OCI-LY7 (cell line): Measurements from ENCODE around the gene ELL3. TPM values are rescaled to one million over a fixed set of nuclear protein-coding genes. Genes with fewer than 3 reads are reported as not detected.

ENCODE experiments used
- BruUV-seq: library from RNA; stranded (reverse); fragments of 400-500 nt; replicated peaks from 2 replicates; lab custom pipeline; 2021; lab: Mats Ljungman, UMichigan
- CTCF ChIA-PET: fragments of 300-600 bp; sonication (Branson Sonifier 250); formaldehyde crosslinking; loops from one replicate; lab custom pipeline; 2022; ENCODE audit warnings: antibody characterized with exemption; ENCODE audit not compliant: unreplicated experiment; lab: Charles Lee
- POLR2A ChIA-PET: fragments of 300-600 bp; sonication (Branson Sonifier 250); formaldehyde crosslinking; loops from one replicate; lab custom pipeline; 2022; ENCODE audit warnings: antibody characterized with exemption; lab: Charles Lee
- DNase-seq: peaks from one replicate; pipeline ENCODE4 v3.0.0-alpha.2; 2015; ENCODE audit warnings: low spot score
- H2AFZ ChIP-seq: fragments of 200-600 bp; sonication (generic), shearing (Covaris generic); 2 replicates; pipeline ENCODE4 v1.6.1; 2014; ENCODE audit warnings: mild to moderate bottlenecking, antibody characterized with exemption, low read length, moderate library complexity
- H3K27ac ChIP-seq: fragments of 200-600 bp; sonication (generic); 2 replicates; pipeline ENCODE4 v1.5.1; 2014; ENCODE audit warnings: mixed run types, low read depth, mild to moderate bottlenecking, moderate library complexity, low read length, inconsistent platforms; ENCODE audit not compliant: poor library complexity, severe bottlenecking
- H3K36me3 ChIP-seq: fragments of 200-600 bp; sonication (generic); 2 replicates; pipeline ENCODE4 v1.6.1; 2014; ENCODE audit warnings: mild to moderate bottlenecking, antibody characterized with exemption, low read length, moderate library complexity, mixed read lengths; ENCODE audit not compliant: insufficient read depth
- H3K4me1 ChIP-seq: fragments of 200-600 bp; sonication (generic); 2 replicates; pipeline ENCODE4 v1.5.1; 2014; ENCODE audit warnings: mild to moderate bottlenecking, low read length; ENCODE audit not compliant: insufficient read depth, poor library complexity, severe bottlenecking
- H3K4me2 ChIP-seq: fragments of 200-600 bp; sonication (generic); 2 replicates; pipeline ENCODE4 v1.6.1; 2014; ENCODE audit warnings: mild to moderate bottlenecking, low read length
- H3K4me3 ChIP-seq: fragments of 200-600 bp; sonication (generic); 2 replicates; pipeline ENCODE4 v1.5.1; 2014; ENCODE audit warnings: mild to moderate bottlenecking, low read depth, low read length; ENCODE audit not compliant: poor library complexity, severe bottlenecking
- H3K79me2 ChIP-seq: fragments of 200-600 bp; sonication (generic); 2 replicates; pipeline ENCODE4 v1.6.1; 2016; ENCODE audit warnings: low read depth, mild to moderate bottlenecking, low read length, moderate library complexity, mixed read lengths; ENCODE audit not compliant: insufficient read depth
- H3K9me2 ChIP-seq: fragments of 200-600 bp; sonication (generic); 2 replicates; pipeline ENCODE4 v1.6.1; 2016; ENCODE audit warnings: mild to moderate bottlenecking, low read length, mixed read lengths; ENCODE audit not compliant: insufficient read depth
- H3K9me3 ChIP-seq: fragments of 200-600 bp; sonication (generic); 2 replicates; pipeline ENCODE4 v1.6.1; 2014; ENCODE audit warnings: mild to moderate bottlenecking, mixed run types, low read length, mixed read lengths
- H4K20me1 ChIP-seq: fragments of 200-600 bp; sonication (generic); 2 replicates; pipeline ENCODE4 v1.6.1; 2014; ENCODE audit warnings: mild to moderate bottlenecking, antibody characterized with exemption, low read length, moderate library complexity, mixed read lengths; ENCODE audit not compliant: insufficient read depth
- CTCF ChIP-seq: fragments of 200-600 bp; sonication (generic); conservative IDR thresholded peaks from 2 replicates; pipeline ENCODE4 v1.5.1; 2014; ENCODE audit warnings: mild to moderate bottlenecking, antibody characterized with exemption, low read length, moderate library complexity, mixed read lengths
- EZH2phosphoT487 ChIP-seq: fragments of 200-600 bp; sonication (generic); IDR thresholded peaks from 2 replicates; pipeline ENCODE4 v1.6.1; 2018; ENCODE audit warnings: low read depth, borderline replicate concordance, mild to moderate bottlenecking, mixed run types, antibody characterized with exemption, low read length, moderate library complexity, mixed read lengths
- intact Hi-C: fragments of 100-400 bp; cut with micrococcal nuclease; formaldehyde crosslinking; loops from one replicate; pipeline ENCODE4 v1.10.0; 2022; ENCODE audit not compliant: unreplicated experiment
- total RNA-seq, 2 experiments: library from RNA; depleted of rRNA in 1 of 2; stranded (reverse); fragments of >200 nt in 1 of 2; shearing (Covaris generic) in 1 of 2; gene quantifications; 2 replicates each; pipeline ENCODE4 v1.2.3, GENCODE V29; 2014 to 2022

The ELL3 gene
- total RNA-seq, 2 experiments from 2014 or later, result 134 to 296 TPM

- Histone ChIP-seq H3K4me1 (peaks cover 71% of the 10 kb centered on the region), H3K79me2 (peaks cover 25% of the 10 kb centered on the region), H3K4me2 (peak overlapping the region; percentile 73), H3K36me3 (peaks cover 38% of the 10 kb centered on the region), H3K9me2 (no peaks in the 10 kb centered on the region), H2AFZ (peak overlapping the region; percentile 60; the same call in 1 of the 2 replicates), H3K9me3 (no peaks in the 10 kb centered on the region), H3K4me3 (peak overlapping the region; percentile 45), H4K20me1 (peaks cover 17% of the 10 kb centered on the region), H3K27ac (peak overlapping the region; percentile 100)
- CTCF ChIA-PET, result interaction anchor here (1.1 to 1.9 kb wide), 4 partner anchors 11 to 44 kb away, joined by 3 to 6 read pairs (median 4); partner anchors contain the start of genes ELL3, HYPK and SERINC4
- TF ChIP-seq CTCF (no peak), EZH2phosphoT487 (no peak)
- POLR2A ChIA-PET, result interaction anchor here (0.6 to 6.5 kb wide), 9 partner anchors 8 to 42 kb away, joined by 3 to 98 read pairs (median 9); partner anchors contain the start of genes ELL3, HYPK, MFAP1 and SERINC4
- intact Hi-C loops, result loop anchor here (1.0 kb wide), 2 partner anchors 12 to 35 kb away; partner anchors contain the start of gene MFAP1
- DNase-seq, result peak; percentile 93
- no TSS peak for BruUV-seq
These were observed 12.6 kb upstream of the ELL3 start for GRCh38 chr15:43789409-43789808.

GRCh38 chr15:43779016-43779415 lies 2.2 kb upstream of the ELL3 start:
- Histone ChIP-seq H4K20me1 (peaks cover 14% of the 10 kb centered on the region; the same call in 1 of the 2 replicates), H2AFZ (no peak overlapping the region), H3K36me3 (peaks cover 30% of the 10 kb centered on the region), H3K4me2 (peak overlapping the region; percentile 16; the same call in 1 of the 2 replicates), H3K9me3 (no peaks in the 10 kb centered on the region), H3K79me2 (peaks cover 39% of the 10 kb centered on the region), H3K27ac (peak overlapping the region; percentile 32), H3K9me2 (no peaks in the 10 kb centered on the region), H3K4me3 (no peak overlapping the region), H3K4me1 (peaks cover 52% of the 10 kb centered on the region)
- ChIA-PET CTCF (no interaction called here), POLR2A (interaction anchor here (1.1 to 7.0 kb wide), 2 partner anchors 10 to 18 kb away, joined by 9 to 98 read pairs; partner anchors contain the start of gene SERF2)
- BruUV-seq, result no TSS peak
- TF ChIP-seq CTCF (no peak), EZH2phosphoT487 (no peak)
- intact Hi-C loops, result no loop called here
- DNase-seq, result no peak
